ENCODE measurements around the gene FAM168B. TPM values are rescaled to one million over a fixed set of nuclear protein-coding genes. Genes with fewer than 3 reads are reported as not detected.

FAM168B gene
- total RNA-seq, 2 donors from 2014 or later = 144 to 156 TPM

DNA sequence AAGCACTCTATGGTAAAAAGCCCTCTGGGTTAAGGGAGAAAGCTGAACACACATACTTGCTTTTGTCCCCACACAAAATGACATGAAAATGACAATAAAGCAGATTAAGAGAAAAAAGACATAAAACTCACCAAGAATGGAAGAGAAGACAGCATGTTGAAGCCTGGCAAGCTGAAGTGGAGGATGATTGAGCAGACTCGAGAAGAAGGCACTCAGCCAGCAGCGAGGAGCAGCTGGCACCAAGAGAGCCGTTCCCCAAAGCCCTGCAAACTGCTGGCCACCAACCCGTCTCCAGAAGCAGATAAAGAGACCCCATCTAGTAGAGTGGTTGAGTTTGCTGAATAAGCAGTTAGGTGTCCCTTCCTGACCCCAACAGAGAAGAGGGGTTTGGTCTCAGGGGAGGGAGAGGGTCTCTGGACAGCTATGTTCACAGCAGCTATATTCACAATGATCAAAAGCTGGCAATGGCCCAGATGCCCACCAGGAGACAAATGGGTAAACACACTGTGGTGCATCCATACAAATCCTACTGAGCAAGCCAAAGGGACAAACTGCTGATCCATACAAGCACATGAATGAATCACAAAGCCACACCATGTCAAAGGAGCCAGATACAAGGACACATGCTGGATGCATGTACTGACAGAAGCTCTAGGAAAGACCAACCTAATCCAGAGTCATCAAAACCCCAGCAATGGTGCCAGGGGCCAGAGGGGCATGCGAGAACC, 36.9 kb downstream of the FAM168B start:
- Histone ChIP-seq H3K36me3 (peaks cover 32% of the 10 kb centered on the region), H3K9me3 (no peaks in the 10 kb centered on the region), H3K4me3 (no peak overlapping the region), H3K27me3 (replicated peaks; ENCODE audit: insufficient read depth) (no peaks in the 10 kb centered on the region), H3K4me1 (ENCODE audit: control insufficient read depth in 1 of 2, low read depth in 2 of 2) (peaks cover 10 to 28% of the 10 kb centered on the region in 2 donors), H3K27ac (no peak overlapping the region)
- TF ChIP-seq, protein P1, sequence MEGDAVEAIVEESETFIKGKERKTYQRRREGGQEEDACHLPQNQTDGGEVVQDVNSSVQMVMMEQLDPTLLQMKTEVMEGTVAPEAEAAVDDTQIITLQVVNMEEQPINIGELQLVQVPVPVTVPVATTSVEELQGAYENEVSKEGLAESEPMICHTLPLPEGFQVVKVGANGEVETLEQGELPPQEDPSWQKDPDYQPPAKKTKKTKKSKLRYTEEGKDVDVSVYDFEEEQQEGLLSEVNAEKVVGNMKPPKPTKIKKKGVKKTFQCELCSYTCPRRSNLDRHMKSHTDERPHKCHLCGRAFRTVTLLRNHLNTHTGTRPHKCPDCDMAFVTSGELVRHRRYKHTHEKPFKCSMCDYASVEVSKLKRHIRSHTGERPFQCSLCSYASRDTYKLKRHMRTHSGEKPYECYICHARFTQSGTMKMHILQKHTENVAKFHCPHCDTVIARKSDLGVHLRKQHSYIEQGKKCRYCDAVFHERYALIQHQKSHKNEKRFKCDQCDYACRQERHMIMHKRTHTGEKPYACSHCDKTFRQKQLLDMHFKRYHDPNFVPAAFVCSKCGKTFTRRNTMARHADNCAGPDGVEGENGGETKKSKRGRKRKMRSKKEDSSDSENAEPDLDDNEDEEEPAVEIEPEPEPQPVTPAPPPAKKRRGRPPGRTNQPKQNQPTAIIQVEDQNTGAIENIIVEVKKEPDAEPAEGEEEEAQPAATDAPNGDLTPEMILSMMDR (IDR thresholded peaks at IDR 0.05) = no peak
- DNase-seq (ENCODE audit: low spot score) (no peak), ATAC-seq (ENCODE audit: insufficient number of reproducible peaks, low FRiP score, low read depth) (no peak)

DNA sequence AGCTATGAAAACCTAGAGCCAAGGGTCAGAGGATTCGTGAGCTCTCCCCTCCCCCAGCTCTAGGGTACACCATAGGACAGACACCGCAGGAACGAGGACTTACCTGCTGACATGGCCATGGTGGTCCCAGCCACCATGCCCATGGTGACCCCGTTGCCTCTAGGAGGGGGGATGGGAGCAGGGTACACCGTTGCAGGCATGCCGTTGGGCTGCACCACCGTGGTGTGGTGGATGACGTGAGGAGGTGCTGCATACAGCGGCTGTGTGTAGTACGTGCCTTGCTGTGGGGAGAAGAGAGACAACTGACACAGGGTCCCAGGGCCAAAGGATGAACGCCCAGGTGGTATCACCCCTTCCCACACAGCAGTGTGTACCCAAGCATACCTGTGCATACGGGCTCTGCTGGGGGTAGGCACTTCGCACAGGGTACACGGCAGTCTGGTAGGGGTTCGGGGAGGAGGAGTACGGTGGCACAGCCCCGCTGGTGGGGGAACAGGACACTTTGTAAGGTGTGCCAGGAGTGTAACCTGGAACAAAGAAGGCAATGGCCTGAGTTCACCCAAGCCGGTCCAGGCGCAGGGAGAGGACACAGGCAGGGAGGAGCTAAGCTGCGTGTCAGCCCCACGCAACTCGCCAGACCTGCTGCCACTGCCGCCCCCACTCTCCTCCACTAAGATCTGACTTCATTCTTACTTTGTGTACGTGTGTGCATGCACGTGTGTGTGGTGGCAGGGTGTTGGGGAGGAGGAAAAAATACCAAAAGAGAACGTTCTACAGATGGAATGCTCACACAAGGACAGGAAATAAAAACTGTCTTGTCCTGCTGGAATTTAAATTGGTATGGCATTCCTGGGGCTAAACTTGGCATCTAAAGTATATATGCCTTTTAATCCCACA, 37.8 kb downstream of the FAM168B start:
- Histone ChIP-seq H3K4me3 (no peak overlapping the region), H3K36me3 (peaks cover 41% of the 10 kb centered on the region), H3K4me1 (ENCODE audit: control insufficient read depth in 1 of 2, low read depth in 2 of 2) (peaks cover 10 to 28% of the 10 kb centered on the region in 2 donors), H3K27ac (no peak overlapping the region), H3K9me3 (no peaks in the 10 kb centered on the region), H3K27me3 (replicated peaks; ENCODE audit: insufficient read depth) (no peaks in the 10 kb centered on the region)
- DNase-seq (ENCODE audit: low spot score) = no peak
- ATAC-seq (ENCODE audit: insufficient number of reproducible peaks, low FRiP score, low read depth) = no peak
- TF ChIP-seq, protein P1 (IDR thresholded peaks at IDR 0.05) = no peak

DNA sequence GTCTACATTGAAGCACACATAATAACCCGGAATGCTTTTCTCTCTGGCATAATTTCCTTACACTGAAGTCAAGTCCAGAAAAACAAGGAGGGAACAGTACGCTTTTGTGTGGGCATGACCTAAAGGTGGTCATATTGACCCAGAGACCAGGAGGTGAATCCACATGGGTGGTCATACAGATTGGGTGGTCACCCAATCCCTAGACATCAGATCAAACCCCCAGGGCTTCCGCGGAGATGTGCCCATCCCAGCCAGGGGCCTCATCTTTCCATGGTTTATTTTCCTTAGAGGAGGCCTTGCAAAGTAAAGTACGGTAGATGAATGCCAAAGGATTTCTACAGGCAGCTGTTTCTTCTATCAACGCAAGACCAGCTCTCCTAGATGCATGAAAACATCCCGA, 38.8 kb downstream of the FAM168B start:
- H3K27ac ChIP-seq = no peak overlapping the region
- H3K4me1 ChIP-seq (ENCODE audit: control insufficient read depth in 1 of 2, low read depth in 2 of 2) = peaks cover 10 to 28% of the 10 kb centered on the region in 2 donors
- TF ChIP-seq, protein P1 (IDR thresholded peaks at IDR 0.05) = no peak
- DNase-seq (ENCODE audit: low spot score) (no peak), ATAC-seq (ENCODE audit: insufficient number of reproducible peaks, low FRiP score, low read depth) (no peak)
- H3K27me3 ChIP-seq (replicated peaks; ENCODE audit: insufficient read depth) = no peaks in the 10 kb centered on the region
- H3K4me3 ChIP-seq = no peak overlapping the region
- peaks cover 46% of the 10 kb centered on the region for H3K36me3 ChIP-seq
- H3K9me3 ChIP-seq = no peaks in the 10 kb centered on the region

DNA sequence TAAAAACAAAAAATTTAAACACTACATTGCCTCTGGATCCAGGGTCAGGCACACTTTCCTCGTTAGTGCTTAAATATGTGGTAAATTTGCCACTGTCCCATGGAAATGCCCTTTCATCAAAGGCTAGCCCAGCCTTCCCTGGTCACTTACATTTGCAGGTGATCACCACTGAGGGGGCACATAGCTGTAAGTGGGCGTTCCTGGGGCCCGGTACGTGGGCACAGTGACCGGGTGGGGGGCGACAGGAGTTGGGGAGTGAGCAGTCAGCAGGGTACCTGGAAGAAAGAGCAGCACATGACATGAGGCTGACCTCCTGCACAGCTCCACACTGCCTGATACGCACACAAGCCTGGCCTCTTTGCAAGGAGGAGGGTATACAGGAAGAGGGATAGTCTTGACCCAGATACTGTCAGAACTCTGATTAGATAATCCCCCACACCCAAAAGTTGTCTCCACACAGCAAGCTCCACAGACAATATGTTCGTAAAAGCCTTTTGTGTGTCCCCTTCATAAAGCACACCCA, 40.5 kb downstream of the FAM168B start:
- peaks cover 58% of the 10 kb centered on the region for H3K36me3 ChIP-seq
- DNase-seq (ENCODE audit: low spot score) = no peak

More for the DNA sequence above, 40.5 kb downstream of the FAM168B start:
- ATAC-seq (ENCODE audit: insufficient number of reproducible peaks, low FRiP score, low read depth) = no peak
- Histone ChIP-seq H3K27me3 (replicated peaks; ENCODE audit: insufficient read depth) (no peaks in the 10 kb centered on the region), H3K27ac (no peak overlapping the region), H3K4me3 (no peak overlapping the region), H3K9me3 (no peaks in the 10 kb centered on the region), H3K4me1 (ENCODE audit: control insufficient read depth in 1 of 2, low read depth in 2 of 2) (peaks cover 10 to 15% of the 10 kb centered on the region in 2 donors)
- TF ChIP-seq, protein P1 (IDR thresholded peaks at IDR 0.05) = no peak
